ENCODE data around the gene XKR7. TPM values are rescaled to one million over a fixed set of nuclear protein-coding genes. Genes with fewer than 3 reads are reported as not detected.
"Not testable (repeated sequence)": the region's sequence is repeated elsewhere in the genome, so short reads cannot be mapped to it uniquely, and the experiment has no call there.

Gene XKR7
- polyA plus RNA-seq, 1 donor from 2014 or later, result 9.6 TPM

GRCh38 chr20:31927627-31928159 is 40.3 kb upstream of the XKR7 start:
- H3K27ac ChIP-seq (ENCODE audit: low read length), result no peak overlapping the region
- no peak overlapping the region for H2AFZ ChIP-seq (ENCODE audit: low read depth, low read length)
- no peak overlapping the region for H3K4me2 ChIP-seq (ENCODE audit: low read length)
- H3K9me3 ChIP-seq (ENCODE audit: low read length), result no peaks in the 10 kb centered on the region
- H3K4me3 ChIP-seq (ENCODE audit: low read length), result no peak overlapping the region
- no peaks in the 10 kb centered on the region for H3K27me3 ChIP-seq (ENCODE audit: insufficient read depth, low read depth, low read length)
- no peaks in the 10 kb centered on the region for H3K9me2 ChIP-seq (ENCODE audit: insufficient read depth, low read length)
- no peaks in the 10 kb centered on the region for H4K20me1 ChIP-seq (ENCODE audit: insufficient read depth)
- no peaks in the 10 kb centered on the region for H3F3A ChIP-seq (ENCODE audit: insufficient read depth, low read length, poor library complexity, severe bottlenecking)
- no peak overlapping the region for H3K9ac ChIP-seq (ENCODE audit: low read length)
- H3K36me3 ChIP-seq (ENCODE audit: insufficient read depth, low read length), result no peaks in the 10 kb centered on the region
- H3K79me2 ChIP-seq (replicated peaks; ENCODE audit: insufficient read depth, low read length), result no peaks in the 10 kb centered on the region
- TF ChIP-seq MXI1 (conservative IDR thresholded peaks at IDR 0.05; ENCODE audit: poor library complexity, severe bottlenecking) (no peak), EP300 (conservative IDR thresholded peaks at IDR 0.05; ENCODE audit: poor library complexity, severe bottlenecking) (no peak), POLR2AphosphoS5 (IDR thresholded peaks at IDR 0.05) (no peak), CTCF (IDR thresholded peaks at IDR 0.05; ENCODE audit: poor library complexity, severe bottlenecking) (no peak), REST (IDR thresholded peaks at IDR 0.05; ENCODE audit: borderline replicate concordance) (no peak), EZH2 (IDR thresholded peaks at IDR 0.05; ENCODE audit: borderline replicate concordance, insufficient read depth, low read length, poor library complexity, severe bottlenecking) (no peak), TAF1 (IDR thresholded peaks at IDR 0.05; ENCODE audit: low read depth) (no peak), RAD21 (conservative IDR thresholded peaks at IDR 0.05) (no peak)

- not testable (repeated sequence) for H2AFZ ChIP-seq (ENCODE audit: low read depth, low read length); H3K4me2 ChIP-seq (ENCODE audit: low read length); H3K9ac ChIP-seq (ENCODE audit: low read length); H3F3A ChIP-seq (ENCODE audit: insufficient read depth, low read length, poor library complexity, severe bottlenecking); H3K79me2 ChIP-seq (replicated peaks; ENCODE audit: insufficient read depth, low read length); H3K4me3 ChIP-seq (ENCODE audit: low read length); H3K9me3 ChIP-seq (ENCODE audit: low read length); H3K9me2 ChIP-seq (ENCODE audit: insufficient read depth, low read length); H3K36me3 ChIP-seq (ENCODE audit: insufficient read depth, low read length); H3K27me3 ChIP-seq (ENCODE audit: insufficient read depth, low read depth, low read length); H3K27ac ChIP-seq (ENCODE audit: low read length); H4K20me1 ChIP-seq (ENCODE audit: insufficient read depth)
Measured at GRCh38 chr20:31929631-31930030, 38.3 kb upstream of the XKR7 start.

GRCh38 chr20:31930779-31931178 is 37.2 kb upstream of the XKR7 start:
- no peaks in the 10 kb centered on the region for H3K9me3 ChIP-seq (ENCODE audit: low read length)
- no peaks in the 10 kb centered on the region for H3K79me2 ChIP-seq (replicated peaks; ENCODE audit: insufficient read depth, low read length)
- H4K20me1 ChIP-seq (ENCODE audit: insufficient read depth), result no peaks in the 10 kb centered on the region
- H3F3A ChIP-seq (ENCODE audit: insufficient read depth, low read length, poor library complexity, severe bottlenecking), result no peaks in the 10 kb centered on the region
- no peak overlapping the region for H3K4me2 ChIP-seq (ENCODE audit: low read length)
- H3K36me3 ChIP-seq (ENCODE audit: insufficient read depth, low read length), result no peaks in the 10 kb centered on the region
- TF ChIP-seq POLR2AphosphoS5 (IDR thresholded peaks at IDR 0.05) (no peak), RAD21 (conservative IDR thresholded peaks at IDR 0.05) (no peak), REST (IDR thresholded peaks at IDR 0.05; ENCODE audit: borderline replicate concordance) (no peak), MXI1 (conservative IDR thresholded peaks at IDR 0.05; ENCODE audit: poor library complexity, severe bottlenecking) (no peak), SMC3 (conservative IDR thresholded peaks at IDR 0.05; ENCODE audit: poor library complexity) (no peak), EP300 (conservative IDR thresholded peaks at IDR 0.05; ENCODE audit: poor library complexity, severe bottlenecking) (no peak), CTCF (IDR thresholded peaks at IDR 0.05; ENCODE audit: poor library complexity, severe bottlenecking) (no peak), TAF1 (IDR thresholded peaks at IDR 0.05; ENCODE audit: low read depth) (no peak), EZH2 (IDR thresholded peaks at IDR 0.05; ENCODE audit: borderline replicate concordance, insufficient read depth, low read length, poor library complexity, severe bottlenecking) (no peak)
- H2AFZ ChIP-seq (ENCODE audit: low read depth, low read length), result no peak overlapping the region
- H3K27me3 ChIP-seq (ENCODE audit: insufficient read depth, low read depth, low read length), result no peaks in the 10 kb centered on the region
- H3K27ac ChIP-seq (ENCODE audit: low read length), result no peak overlapping the region
- no peak overlapping the region for H3K4me3 ChIP-seq (ENCODE audit: low read length)
- H3K9ac ChIP-seq (ENCODE audit: low read length), result no peak overlapping the region
- no peaks in the 10 kb centered on the region for H3K9me2 ChIP-seq (ENCODE audit: insufficient read depth, low read length)
